Stimulated activated CD4-positive, alpha-beta T cell treated with anti-CD3 and anti-CD28 coated beads, Interleukin-1b, Interleukin-23, amount 100 ng/mL, for 48 hours (primary cell): ENCODE measurements around the gene CPXM1.
"Not testable (repeated sequence)": the region's sequence is repeated elsewhere in the genome, so short reads cannot be mapped to it uniquely, and the experiment has no call there.

ENCODE experiments used
- DNase-seq: peaks from one replicate; pipeline ENCODE4 v3.0.0-alpha.2; 2020

Gene CPXM1

DNA sequence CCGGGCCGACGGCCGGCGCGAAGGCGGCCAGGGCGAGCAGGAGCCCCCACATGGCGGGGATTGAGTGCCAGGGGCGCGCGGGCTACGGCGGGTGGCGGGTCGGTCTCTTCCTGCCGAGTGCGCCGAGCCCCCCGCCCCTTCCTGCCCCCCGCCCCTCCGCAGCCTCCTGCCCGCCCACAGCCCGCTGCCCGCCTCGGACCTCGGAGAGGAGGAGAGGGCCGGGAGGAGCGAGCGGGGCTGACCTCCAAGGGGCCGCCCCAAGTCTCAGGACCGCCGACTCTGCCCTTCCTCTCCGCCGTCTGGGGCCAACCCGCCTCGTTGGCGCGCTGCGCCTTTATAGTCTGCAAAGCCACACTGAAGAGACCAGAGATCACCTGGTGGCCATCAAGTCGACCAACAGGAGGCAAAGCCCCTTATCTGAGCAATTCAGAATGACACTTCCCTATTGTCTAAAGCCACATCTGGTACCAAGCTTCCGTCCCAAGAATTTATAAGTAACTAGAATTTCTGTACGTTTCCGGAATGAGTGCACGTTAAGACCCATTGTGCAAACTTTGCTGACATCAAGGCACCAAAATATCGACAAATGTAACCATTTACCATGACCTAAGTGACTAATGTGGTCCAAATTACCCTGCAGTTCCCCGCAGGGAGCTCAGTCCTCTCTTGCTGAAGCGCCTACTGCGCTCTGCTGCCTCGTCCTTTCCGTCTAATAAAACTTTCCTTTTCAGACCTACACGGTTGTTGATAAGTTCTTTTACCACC, at the start of gene CPXM1:
TSS of gene CPXM1 (minus strand) at position 107 of the 765 bp plus-strand sequence. CDS start at position 52, 55 bp downstream.
- peak; percentile 19 for DNase-seq

DNA sequence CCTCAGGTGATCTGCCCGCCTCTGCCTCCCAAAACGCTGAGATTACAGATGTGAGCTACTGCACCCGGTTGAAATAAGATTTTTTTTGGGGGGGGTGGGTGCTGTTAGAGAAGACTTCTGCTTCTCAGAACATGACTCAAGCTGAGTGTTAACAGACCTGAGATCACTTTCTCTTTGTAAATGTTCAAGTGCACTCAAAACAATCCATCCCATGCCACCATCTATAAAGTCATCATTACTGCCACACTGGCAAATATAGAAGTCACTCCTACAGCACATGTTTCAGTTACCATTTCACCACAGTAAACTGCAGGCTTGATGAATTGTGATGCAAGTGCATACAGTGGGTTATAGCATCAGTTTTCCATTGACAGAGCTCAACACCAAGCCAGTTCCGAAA, 49.1 kb upstream of the CPXM1 start:
- DNase-seq: peak; percentile 26

DNA sequence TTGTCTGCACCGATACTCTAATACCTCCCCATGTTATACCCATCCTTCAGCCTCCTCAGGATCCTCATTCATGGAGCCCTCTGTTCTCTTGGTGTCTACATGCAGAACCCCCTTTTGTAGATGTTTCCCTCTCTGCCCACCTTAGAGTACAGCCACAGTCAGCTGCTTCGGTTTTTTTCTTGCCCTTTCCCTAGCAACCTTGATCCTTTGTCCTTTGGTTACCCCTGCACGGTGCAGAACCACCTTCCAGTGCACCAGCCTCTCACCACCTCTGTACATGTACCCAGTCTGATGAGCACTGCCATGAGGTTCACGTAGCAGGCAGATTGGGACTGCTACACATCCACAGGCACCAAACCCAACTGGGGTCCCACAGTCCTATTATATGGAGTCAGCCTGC, 47.4 kb upstream of the CPXM1 start:
- no peak for DNase-seq

DNA sequence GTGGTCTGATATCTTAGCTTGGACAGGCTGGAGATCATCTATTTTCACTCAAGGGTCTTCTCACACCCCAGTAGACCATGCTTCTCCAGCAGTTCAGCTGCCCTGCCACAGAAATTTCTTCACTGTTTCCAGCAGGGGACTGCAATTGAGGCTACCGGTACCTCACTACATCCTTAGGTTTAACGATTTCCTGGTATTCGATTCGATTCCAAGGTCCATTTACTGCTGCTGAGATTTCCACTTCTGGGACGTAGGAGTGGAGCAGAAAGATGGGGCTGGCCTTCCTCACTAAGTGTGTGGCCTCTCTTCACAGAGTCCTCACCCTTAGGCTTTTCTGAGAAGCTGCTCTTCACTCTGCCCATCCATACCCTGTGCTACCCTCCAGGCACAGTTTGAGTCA, 46.3 kb upstream of the CPXM1 start:
- no peak for DNase-seq

DNA sequence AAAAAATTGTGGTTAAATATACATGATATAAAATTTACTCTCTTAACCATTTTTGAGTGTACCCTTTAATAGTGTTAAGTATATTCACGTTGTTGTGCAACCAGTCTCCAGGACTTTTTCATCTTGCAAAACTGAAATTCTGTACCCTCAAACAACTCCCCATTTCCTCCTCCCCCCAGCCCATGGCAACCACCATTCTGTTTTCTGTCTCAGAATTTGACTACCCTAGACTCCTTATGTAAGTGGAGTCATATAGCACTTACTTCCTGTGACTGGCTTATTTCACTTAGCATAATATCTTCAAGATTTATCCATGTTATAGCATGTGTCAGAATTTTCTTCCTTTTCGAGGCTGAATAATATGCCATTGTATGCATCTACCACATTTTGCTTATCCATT, 45.2 kb upstream of the CPXM1 start:
- no peak for DNase-seq

DNA sequence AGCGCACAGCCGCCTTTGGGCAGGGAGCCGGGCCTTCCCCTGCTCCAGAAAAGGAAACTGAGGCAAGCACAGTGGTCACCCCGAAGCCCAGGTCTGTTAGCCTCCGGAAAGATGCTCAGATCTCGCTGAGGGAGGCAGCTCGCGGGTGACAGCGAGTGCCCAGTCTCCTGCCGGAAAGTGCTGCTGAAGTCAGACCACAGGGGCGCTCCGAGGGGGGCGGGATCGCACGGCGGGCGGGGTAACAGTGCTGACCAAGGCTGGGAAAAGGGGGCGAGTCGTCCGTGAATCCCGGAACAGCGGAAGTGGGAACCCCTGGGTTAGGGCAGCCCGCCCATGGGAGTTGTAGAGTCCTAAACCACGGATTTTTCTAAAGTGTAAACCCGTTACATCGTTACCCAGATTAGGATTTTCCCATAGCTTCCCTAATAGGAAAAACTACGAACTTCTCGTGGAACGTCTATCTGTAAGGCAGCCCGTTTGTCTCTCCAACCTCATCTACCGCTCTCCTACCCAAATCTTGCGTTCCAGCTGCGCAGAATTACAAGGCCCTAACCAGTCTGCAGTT, 40.6 kb upstream of the CPXM1 start:
- peak; percentile 29 for DNase-seq

DNA sequence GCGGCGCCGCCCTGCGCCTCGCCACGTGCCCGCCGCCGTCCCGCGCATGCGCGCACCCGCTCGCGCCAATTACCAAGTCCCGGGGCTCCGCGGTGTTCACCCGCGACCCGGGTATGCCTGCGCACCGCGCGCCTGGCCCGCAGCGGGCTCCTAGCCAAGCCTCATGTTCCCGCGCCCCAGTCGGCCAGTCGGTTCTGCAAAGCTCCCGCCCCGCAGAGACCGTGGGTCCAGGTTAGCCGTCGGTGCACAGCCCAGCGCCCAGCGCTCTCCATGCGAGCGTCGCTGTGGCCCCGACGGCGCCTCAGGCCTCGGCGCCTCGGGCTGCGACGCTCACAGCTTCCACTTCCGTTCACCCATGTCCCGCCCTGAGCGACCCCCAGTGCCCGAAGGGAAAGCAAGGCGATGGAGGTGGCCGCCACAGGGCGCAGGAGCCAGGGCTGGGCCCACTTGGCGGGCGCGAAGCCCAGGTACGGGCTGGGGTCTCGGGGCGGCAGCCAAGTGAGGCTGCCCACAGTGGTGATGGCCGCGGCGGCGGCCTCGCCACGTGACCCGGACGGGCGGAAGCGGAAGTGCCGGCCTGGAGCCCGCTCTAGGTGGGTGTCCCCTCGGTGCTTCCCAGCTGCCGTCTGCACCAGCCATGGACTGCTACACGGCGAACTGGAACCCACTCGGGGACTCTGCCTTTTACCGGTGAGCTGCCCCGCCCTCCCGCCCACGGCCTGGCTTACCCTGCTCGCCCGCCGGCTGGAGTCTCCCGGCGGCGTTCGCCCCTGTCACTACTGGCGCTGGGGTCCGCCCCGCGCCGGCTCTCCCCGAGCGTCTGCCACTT, 39.9 kb upstream of the CPXM1 start, which contains the start of the genes PCED1A and VPS16:
TSS of gene PCED1A (minus strand) at position 518 of the 829 bp plus-strand sequence. CDS start 743 bp downstream, outside the sequence.
TSS of gene VPS16 (plus strand) at position 608 of the 829 bp plus-strand sequence. CDS start at position 638, 30 bp downstream.
- peak; percentile 91 for DNase-seq

DNA sequence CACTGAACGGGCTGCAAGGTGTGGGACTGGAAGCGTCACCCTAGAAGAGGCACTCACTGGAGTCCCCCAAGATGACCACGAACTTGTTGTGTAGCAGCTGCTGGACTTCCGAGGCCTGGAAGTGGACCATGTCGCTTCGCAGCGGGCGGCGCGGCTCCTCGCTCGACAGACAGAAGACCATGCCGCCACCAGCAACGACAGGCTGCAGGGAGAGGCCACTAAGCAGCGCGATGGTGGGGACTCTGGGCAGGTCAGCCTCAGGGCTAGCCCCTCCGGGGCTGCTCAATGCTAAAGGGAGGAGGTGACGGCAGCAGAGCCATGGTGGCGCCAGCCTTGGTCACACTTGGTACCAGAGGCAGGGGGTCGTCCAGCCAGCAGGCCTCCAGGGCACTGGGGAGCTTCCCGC, 39.3 kb upstream of the CPXM1 start:
- no peak for DNase-seq

DNA sequence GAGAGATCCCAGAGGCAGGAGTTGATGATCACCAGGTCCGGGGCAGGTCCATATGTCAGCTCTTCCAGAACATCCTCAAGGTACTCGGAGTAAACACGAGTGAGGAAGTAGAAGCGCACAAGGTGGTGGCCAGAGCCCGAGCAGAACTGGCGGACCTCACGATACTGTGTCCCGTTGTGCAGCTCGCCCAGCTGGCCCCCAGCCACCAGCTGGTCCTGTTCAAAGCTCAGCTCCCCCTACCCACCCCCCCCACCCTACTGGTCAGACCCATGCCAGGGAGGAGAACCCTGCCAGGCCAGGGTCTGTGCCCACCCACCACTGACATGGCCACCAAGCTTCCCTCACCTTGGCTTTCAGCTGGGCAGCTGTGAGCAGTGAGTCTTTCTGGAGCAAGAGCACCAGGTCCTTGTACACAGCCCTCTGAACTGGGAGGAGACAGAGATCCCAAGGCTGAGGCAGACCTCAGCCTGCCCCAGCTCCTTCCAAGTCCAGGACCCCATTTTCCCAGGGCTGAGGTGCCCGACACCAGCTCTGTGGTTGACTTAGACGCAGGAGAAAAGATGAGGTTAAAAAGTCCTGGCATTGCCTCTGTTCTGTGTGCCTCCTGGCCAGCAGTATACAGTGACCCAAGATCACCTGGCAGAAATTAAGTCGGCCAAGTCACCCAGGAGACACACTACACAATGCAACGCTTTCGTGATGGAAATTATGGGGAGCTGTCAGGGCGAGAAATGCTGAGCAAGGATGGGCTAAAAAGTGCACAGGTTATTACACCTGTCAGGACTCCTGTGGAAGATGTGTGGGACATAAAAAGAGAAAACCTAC, 38.6 kb upstream of the CPXM1 start:
- no peak for DNase-seq

DNA sequence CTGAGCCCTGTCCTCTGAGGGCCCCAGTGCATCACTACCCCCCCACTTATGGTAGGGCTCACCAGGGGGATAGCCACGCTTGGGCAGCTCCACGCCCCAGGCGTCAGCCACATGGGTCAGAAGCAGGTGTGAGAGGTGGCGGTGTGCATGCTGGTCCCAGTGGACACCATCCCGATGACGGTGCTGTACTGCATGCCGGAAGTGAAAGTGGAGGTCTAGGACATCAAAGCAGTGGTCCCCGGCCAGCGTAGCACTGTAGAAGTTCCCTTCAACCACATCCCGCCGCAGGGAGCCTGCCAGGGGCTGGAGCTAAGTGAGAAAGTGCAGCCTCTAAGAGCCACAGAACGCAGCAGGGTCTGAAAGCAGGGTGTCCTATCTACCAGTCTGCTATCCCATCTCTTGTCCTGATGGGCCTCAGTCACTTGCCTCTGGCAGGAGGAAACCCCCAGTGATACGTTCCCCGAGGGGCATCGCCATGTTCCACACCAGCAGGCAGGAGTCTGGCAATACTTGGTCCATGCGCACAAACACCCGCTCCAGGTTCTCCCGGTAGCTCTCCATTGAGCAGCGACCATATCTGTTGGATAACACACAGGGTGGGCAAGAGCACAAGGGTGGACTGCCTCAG, 37.9 kb upstream of the CPXM1 start:
- DNase-seq: no peak

DNA sequence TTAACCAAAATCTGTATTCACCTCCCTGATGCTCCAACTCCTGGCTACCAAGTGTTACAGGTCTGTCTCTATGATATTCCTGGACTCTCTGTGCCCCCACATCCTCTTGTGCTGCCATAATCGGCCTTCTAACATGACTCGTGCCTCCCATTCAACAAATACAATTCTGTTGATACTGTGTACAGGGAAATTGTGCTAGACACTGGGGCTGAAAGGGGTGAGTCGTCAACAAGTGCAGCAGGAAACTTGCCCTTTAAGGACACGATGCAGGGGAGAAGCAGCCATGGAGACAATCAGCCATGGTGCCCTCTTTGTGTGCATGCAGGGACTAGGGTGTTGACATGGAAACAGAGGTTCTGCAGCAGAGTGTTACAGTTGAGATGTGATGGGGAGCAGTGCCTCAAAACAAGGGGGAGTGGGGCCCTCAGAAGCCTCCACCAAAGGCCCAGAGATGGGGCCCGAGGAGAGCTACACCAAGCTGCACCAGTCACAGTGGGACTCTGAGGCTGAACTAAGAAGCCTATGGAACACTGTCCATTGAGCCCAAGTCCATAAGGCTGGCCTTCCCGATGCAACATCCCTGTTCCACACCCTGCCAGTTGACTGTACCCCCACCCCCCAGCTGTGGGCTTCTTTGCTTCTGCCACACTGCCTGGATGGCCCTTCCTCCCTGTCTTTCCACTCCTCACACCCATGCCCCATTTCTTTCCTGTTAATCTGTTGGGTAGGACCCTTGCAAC, 37.0 kb upstream of the CPXM1 start:
- no peak for DNase-seq

DNA sequence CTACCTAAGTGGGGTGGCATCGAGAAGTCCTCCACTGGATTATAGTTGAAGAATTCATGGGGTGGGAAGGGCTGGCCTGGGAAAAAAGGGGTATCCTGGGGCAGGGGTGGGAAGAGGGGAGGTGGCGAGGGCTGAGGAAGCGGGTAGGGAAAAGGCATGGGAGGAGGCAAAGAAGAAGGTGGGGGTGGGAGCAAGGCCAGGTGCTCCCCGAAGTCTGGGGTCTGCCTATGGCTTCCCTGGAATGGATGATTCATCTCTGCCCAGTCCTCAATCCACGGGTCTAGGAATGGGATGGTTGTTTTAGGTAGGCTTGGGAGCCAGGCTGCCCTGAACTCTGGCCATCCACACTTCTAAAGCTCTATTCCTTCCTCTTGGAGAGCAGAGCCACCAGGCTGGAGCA, 35.6 kb upstream of the CPXM1 start:
- no peak for DNase-seq

DNA sequence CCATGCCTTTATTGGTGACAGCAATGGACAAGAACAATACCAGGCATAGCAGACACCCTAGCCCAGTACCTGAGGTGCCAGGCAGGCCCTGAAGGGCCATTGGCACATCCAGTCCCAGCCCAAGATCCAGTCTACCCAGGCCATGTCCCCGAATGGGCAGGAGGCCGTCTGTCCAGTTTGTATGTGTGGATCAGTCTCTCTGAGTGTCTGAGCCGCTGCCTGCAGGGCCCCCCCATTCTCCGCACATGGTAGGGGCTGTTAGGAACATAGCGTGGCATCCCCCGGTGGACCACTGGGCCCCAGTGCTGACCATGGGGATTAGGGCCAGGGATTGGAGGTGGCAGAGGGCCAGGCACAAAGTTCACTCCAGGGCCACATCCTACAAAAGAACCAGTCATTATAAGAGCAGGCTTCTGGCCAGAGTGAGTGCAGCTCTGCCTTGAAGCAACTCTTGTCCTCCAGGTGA, 34.9 kb upstream of the CPXM1 start:
- no peak for DNase-seq

DNA sequence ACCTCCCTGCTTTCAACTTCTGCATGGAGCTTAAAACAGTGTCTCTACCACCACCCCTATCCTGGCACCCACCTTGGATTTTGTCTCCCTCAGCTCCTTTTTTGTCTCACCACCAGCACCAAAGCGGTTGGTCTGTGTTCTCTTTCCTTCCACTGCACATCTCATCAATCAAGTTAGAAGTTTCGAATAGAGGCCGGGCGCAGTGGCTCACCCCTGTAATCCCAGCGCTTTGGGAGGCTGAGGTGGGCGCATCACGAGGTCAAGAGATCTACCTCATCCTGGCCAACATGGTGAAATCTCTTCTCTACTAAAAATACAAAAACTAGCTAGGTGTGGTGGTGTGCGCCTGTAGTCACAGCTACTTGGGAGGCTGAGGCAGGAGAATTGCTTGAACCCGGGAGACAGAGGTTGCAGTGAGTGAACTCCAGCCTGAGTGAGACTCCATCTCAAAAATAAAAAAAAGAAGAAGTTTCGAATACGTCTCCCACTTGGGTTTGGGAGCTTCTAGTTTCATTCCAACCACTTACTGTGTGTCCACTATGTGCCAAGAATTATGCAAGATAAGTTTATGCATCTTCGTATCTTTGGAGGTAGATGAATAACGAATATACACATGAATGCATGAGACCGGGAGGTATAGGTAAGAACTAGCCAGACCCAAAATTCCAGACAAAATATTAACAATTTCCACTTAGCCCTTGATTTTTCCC, 34.1 kb upstream of the CPXM1 start:
- no peak for DNase-seq

DNA sequence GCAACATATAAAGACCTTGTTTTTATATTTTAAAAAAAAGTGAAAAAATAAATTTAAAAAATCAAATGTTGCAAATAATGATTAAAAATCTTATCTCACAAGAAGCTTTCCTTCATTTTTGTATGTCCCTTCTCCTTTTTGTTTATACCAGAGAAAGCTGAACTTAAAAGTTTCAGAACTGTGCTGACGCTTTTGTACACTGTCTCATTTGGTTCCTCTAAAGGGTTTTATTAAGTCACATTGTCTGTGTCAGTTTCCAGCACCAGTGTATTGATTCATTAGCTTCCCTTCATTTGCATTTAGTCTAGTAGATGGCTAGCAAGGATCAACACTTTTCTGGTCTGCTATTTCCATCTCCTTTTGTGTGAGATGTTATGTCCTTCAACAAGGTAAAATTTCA, 33.3 kb upstream of the CPXM1 start:
- DNase-seq: no peak

DNA sequence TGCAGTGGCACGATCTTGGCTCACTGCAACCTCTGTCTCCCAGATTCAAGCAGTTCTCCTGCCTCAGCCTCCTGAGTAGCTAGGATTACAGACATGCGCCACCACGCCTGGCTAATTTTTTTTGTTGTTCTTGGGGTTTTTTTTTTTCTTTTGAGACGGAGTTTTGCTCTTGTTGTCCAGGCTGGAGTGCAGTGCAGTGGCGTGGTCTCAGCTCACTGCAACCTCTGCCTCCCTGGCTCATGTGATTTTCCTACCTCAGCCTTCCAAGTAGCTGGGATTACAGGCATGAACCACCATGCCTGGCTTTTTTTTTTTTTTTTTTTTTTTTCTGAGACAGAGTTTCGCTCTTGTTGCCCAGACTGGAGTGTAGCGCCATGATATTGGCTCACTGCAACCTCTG, 30.8 kb upstream of the CPXM1 start:
- DNase-seq: not testable (repeated sequence)

DNA sequence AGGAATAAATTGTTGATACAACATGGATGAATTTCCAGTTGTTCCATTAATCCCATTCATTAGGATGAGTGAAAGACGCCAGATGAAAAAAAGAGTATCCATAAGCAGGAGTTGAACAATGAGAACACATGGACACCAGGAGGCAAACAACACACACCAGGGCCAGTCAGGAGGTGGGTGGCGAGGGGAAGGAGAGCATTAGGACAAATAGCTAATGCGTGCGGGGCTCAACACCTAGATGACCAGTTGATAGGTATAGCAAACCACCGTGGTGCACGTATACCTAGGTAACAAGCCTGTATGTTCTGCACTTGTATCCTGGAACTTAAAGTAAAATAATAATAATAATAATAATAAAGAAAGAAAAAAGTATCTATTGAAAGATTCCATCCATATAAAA, 28.9 kb upstream of the CPXM1 start:
- no peak for DNase-seq

DNA sequence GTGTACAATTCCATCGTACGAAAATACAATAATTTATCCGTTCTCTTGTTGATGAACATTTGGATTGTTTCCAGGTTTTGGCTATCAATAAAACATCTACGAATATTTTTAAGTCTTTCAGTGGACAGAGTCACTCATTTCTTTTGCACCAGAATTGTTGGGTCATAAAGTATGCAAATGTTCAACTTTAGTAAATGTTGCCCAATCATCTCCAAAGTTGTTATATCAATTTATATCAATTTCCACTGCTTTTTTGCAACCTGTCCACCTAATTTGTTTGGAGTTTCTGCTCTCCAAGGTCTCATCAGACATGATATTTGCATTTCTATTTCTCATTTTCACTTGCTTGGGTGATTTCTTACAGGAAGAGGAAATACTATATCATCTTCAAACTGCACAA, 26.2 kb upstream of the CPXM1 start:
- DNase-seq: no peak

DNA sequence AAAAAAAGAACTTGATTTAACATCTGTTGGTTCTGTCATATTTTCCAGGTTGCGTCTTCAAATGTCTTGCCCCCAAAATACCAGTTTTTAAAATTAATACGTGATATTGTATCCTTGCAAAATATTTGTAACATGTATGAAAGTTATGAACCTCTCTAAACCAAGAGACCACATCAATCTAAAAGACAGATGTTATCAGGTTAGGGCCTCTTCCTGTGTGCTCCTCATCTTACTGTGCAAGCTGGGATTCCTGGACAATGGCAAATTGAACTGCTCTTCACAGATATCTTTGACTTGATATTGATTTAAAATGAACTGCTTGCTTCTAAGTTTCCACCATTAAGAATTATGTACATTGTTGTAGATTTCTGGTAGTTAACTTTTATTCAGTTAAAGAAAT, 25.3 kb upstream of the CPXM1 start:
- DNase-seq: no peak

DNA sequence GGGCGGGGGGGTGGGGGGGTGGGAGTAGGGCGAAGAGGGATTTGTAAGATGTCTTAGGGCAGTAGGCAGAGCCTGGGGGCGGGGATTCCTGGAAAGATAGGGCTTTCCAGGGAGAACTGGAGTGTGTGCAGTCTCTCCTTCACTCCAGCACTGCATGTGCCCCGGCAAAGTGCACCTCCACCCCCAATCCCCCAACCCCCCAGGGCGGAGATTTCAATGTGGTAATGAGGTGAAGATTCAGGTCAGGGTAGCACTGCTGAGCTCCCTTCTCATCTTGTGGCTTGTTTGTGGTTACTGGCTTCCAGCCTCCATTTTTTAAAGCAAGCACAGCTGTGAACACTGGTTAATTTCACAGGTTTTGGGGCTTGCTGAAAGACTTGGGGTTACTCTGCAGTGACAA, 21.6 kb upstream of the CPXM1 start:
- peak; percentile 17 for DNase-seq
